ENCODE results near the gene IQCM. TPM values are rescaled to one million over a fixed set of nuclear protein-coding genes. Genes with fewer than 3 reads are reported as not detected.

The IQCM gene
- total RNA-seq, 2 experiments from 2014 or later: not detected

- Mint-ChIP-seq H3K27ac (no peak overlapping the region), H3K4me1 (no peaks in the 10 kb centered on the region), H3K9me3 (ENCODE audit: low read depth) (peaks cover 8% of the 10 kb centered on the region), H3K27me3 (no peaks in the 10 kb centered on the region), H3K4me3 (no peak overlapping the region), H3K36me3 (ENCODE audit: low read depth) (no peaks in the 10 kb centered on the region)
- intact Hi-C loops (cut with DNase I, micrococcal nuclease): no loop called here
- ATAC-seq: no peak
- POLR2A ChIA-PET: no interaction called here
- DNase-seq: no peak
- CTCF ChIA-PET: no interaction called here
Measured at GRCh38 chr4:149605601-149606378, 209.9 kb downstream of the IQCM start.

- ChIA-PET CTCF (no interaction called here), POLR2A (no interaction called here)
- H3K4me3 Mint-ChIP-seq: no peak overlapping the region
- no peaks in the 10 kb centered on the region for H3K4me1 Mint-ChIP-seq
- no peak overlapping the region for H3K27ac Mint-ChIP-seq
- H3K9me3 Mint-ChIP-seq (ENCODE audit: low read depth): peaks cover 5% of the 10 kb centered on the region
- DNase-seq (no peak), ATAC-seq (no peak)
- no peaks in the 10 kb centered on the region for H3K36me3 Mint-ChIP-seq (ENCODE audit: low read depth)
- intact Hi-C loops (cut with DNase I, micrococcal nuclease): no loop called here
- no peaks in the 10 kb centered on the region for H3K27me3 Mint-ChIP-seq
Measured at GRCh38 chr4:149604827-149605226, 210.8 kb downstream of the IQCM start.

- Mint-ChIP-seq H3K27ac (no peak overlapping the region), H3K36me3 (ENCODE audit: low read depth) (no peaks in the 10 kb centered on the region), H3K4me3 (no peak overlapping the region), H3K4me1 (no peaks in the 10 kb centered on the region), H3K27me3 (no peaks in the 10 kb centered on the region), H3K9me3 (ENCODE audit: low read depth) (peaks cover 1% of the 10 kb centered on the region)
- ATAC-seq (no peak), DNase-seq (no peak)
- intact Hi-C loops (cut with DNase I, micrococcal nuclease): no loop called here
- CTCF ChIA-PET: no interaction called here
- POLR2A ChIA-PET: no interaction called here
Measured at GRCh38 chr4:149595500-149595899, 220.1 kb downstream of the IQCM start.

GRCh38 chr4:149589826-149590225 lies 225.8 kb downstream of the IQCM start:
- Mint-ChIP-seq H3K36me3 (ENCODE audit: low read depth) (no peaks in the 10 kb centered on the region), H3K27me3 (no peaks in the 10 kb centered on the region), H3K27ac (no peak overlapping the region), H3K9me3 (ENCODE audit: low read depth) (peaks cover 3% of the 10 kb centered on the region), H3K4me1 (no peaks in the 10 kb centered on the region), H3K4me3 (no peak overlapping the region)
- no peak for ATAC-seq
- ChIA-PET POLR2A (no interaction called here), CTCF (no interaction called here)
- DNase-seq: no peak
- intact Hi-C loops (cut with DNase I, micrococcal nuclease): no loop called here

DNA sequence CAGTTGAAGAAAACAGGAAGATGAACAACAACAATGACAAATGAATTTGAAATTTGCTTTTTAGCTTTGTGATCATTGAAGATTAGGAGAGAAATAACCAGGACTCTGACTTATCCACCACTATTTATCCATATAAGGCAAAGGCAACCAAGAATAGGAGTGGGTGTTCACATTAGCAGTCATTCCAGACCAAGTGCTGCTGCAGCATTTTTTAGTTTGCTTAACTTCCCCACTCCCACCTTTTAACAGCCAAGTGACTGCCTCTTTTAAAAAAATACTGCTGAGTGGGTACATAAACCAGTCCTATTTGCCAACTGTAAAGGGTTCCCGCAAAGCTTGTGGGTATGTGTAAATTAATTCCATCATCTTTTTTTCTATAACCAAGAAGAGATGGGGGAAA lies 230.9 kb downstream of the IQCM start:
- intact Hi-C loops (cut with DNase I, micrococcal nuclease): no loop called here
- H3K36me3 Mint-ChIP-seq (ENCODE audit: low read depth): no peaks in the 10 kb centered on the region

GRCh38 chr4:149574971-149575370 lies 240.7 kb downstream of the IQCM start:
- H3K9me3 Mint-ChIP-seq (ENCODE audit: low read depth): peaks cover 3% of the 10 kb centered on the region
- no peak for DNase-seq
- CTCF ChIA-PET: no interaction called here

More for the DNA sequence above, 230.9 kb downstream of the IQCM start:
- Mint-ChIP-seq H3K27me3 (no peaks in the 10 kb centered on the region), H3K4me1 (no peaks in the 10 kb centered on the region), H3K4me3 (no peak overlapping the region), H3K27ac (no peak overlapping the region), H3K9me3 (ENCODE audit: low read depth) (no peaks in the 10 kb centered on the region)
- DNase-seq (no peak), ATAC-seq (no peak)
- POLR2A ChIA-PET: no interaction called here
- CTCF ChIA-PET: interaction anchor here (0.6 kb wide), 1 partner anchor 934 kb away, joined by 3 read pairs; no protein-coding TSS in a partner anchor

GRCh38 chr4:149572716-149573115 lies 242.9 kb downstream of the IQCM start:
- Mint-ChIP-seq H3K9me3 (ENCODE audit: low read depth) (no peaks in the 10 kb centered on the region), H3K4me1 (no peaks in the 10 kb centered on the region), H3K27ac (no peak overlapping the region), H3K27me3 (no peaks in the 10 kb centered on the region), H3K36me3 (ENCODE audit: low read depth) (no peaks in the 10 kb centered on the region), H3K4me3 (no peak overlapping the region)
- ATAC-seq (no peak), DNase-seq (no peak)
- CTCF ChIA-PET: no interaction called here
- POLR2A ChIA-PET: no interaction called here
- intact Hi-C loops (cut with DNase I, micrococcal nuclease): no loop called here

More at GRCh38 chr4:149574971-149575370, 240.7 kb downstream of the IQCM start:
- no peak overlapping the region for H3K4me3 Mint-ChIP-seq
- H3K27ac Mint-ChIP-seq: no peak overlapping the region
- no peaks in the 10 kb centered on the region for H3K27me3 Mint-ChIP-seq
- no peak for ATAC-seq
- POLR2A ChIA-PET: no interaction called here
- intact Hi-C loops (cut with DNase I, micrococcal nuclease): no loop called here
- H3K4me1 Mint-ChIP-seq: no peaks in the 10 kb centered on the region
- H3K36me3 Mint-ChIP-seq (ENCODE audit: low read depth): no peaks in the 10 kb centered on the region

DNA sequence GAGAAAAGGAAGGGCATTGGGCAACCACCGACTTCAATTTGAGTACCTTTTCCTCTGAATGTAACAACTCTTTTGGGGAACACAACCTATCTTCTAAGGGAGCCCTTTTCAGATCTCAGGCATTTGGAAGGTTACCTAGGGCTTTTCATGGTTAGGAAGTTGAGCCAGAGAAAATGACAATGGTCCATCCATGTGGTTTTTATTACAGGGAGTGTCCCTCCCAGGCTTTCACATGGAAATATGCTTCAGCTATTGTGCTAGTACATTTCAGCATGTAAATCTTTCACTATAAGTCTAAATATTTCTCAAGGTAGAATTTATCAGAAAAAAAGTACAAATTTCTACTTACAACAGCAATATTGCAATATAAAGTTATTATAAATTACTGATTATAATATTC lies 259.8 kb downstream of the IQCM start:
- ATAC-seq (no peak), DNase-seq (no peak)
- H3K27ac Mint-ChIP-seq: no peak overlapping the region
- H3K4me1 Mint-ChIP-seq: no peaks in the 10 kb centered on the region
- intact Hi-C loops (cut with DNase I, micrococcal nuclease): no loop called here
- no peaks in the 10 kb centered on the region for H3K36me3 Mint-ChIP-seq (ENCODE audit: low read depth)
- no peaks in the 10 kb centered on the region for H3K9me3 Mint-ChIP-seq (ENCODE audit: low read depth)
- no peak overlapping the region for H3K4me3 Mint-ChIP-seq
- H3K27me3 Mint-ChIP-seq: no peaks in the 10 kb centered on the region
- CTCF ChIA-PET: no interaction called here
- POLR2A ChIA-PET: no interaction called here

DNA sequence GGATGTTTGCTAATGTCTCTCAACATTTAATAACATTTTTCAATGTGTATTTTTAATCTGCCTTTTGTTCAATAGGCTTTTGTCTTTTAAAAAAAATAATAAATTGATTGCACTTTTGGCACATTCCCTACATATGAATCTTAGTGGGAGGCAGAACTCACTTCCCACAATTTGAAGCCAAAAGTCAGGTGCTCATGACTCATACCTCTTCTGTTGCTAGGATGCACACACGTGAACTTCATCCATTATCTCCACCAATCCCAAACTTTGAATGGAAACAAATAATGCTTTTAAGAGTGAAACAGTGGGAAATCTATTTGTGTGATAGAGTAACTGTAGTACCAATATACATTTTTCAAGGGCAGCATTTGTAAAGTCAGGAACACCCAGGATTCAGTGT lies 260.5 kb downstream of the IQCM start:
- Mint-ChIP-seq H3K9me3 (ENCODE audit: low read depth) (no peaks in the 10 kb centered on the region), H3K36me3 (ENCODE audit: low read depth) (no peaks in the 10 kb centered on the region), H3K27ac (no peak overlapping the region), H3K27me3 (no peaks in the 10 kb centered on the region), H3K4me3 (no peak overlapping the region), H3K4me1 (no peaks in the 10 kb centered on the region)
- no peak for DNase-seq
- no peak for ATAC-seq
- CTCF ChIA-PET: no interaction called here
- POLR2A ChIA-PET: no interaction called here
- intact Hi-C loops (cut with DNase I, micrococcal nuclease): no loop called here

DNA sequence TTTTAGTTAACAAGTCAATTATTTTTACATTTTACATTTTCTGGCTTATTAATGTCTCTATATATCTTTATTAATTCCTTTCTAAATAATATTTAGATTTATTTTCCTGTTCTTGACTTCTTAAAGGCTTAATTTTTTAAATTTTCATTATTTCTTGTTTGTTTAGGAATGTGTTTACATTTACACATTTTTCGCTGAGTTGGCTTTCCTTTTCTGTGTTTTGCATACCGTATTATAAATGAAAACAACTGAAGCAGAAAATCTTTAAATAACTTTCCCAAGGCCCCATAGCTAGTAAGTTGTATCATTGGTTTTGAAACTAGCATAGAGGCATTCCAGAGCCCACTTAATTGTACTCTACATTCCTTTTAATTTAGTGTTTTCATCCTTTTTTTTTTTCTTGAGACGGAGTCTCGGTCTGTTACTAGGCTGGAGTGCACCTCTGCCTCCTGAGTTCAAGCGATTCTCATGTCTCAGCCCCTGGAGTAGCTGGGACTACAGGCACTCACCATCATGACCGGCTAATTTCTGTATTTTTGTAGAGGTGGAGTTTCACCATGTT lies 261.6 kb downstream of the IQCM start:
- no peak for DNase-seq
- intact Hi-C loops (cut with DNase I, micrococcal nuclease): no loop called here
- Mint-ChIP-seq H3K36me3 (ENCODE audit: low read depth) (no peaks in the 10 kb centered on the region), H3K9me3 (ENCODE audit: low read depth) (no peaks in the 10 kb centered on the region), H3K27me3 (no peaks in the 10 kb centered on the region), H3K4me3 (no peak overlapping the region), H3K27ac (no peak overlapping the region), H3K4me1 (no peaks in the 10 kb centered on the region)
- no peak for ATAC-seq
- ChIA-PET CTCF (no interaction called here), POLR2A (no interaction called here)

DNA sequence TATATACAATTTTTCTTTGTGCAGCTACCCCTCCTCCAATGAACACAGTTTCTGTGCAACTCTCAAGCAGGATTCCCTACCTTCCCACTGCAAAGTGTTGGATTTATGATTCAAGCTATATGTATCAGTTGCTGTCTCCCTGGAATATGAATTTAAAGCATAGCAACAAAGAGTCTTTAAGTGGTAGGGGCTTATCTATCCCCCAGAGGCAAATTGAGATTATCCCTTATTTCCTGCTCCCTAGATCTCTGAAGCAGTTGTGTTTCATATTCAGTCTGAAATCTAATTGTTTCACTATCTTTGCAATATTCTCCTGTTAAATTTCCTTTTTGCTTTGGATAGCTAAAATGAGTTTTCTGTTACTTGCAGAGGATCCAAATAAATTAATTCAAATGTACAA lies 263.0 kb downstream of the IQCM start:
- Mint-ChIP-seq H3K9me3 (ENCODE audit: low read depth) (no peaks in the 10 kb centered on the region), H3K27ac (no peak overlapping the region), H3K27me3 (no peaks in the 10 kb centered on the region), H3K4me1 (no peaks in the 10 kb centered on the region), H3K4me3 (no peak overlapping the region), H3K36me3 (ENCODE audit: low read depth) (no peaks in the 10 kb centered on the region)
- ChIA-PET CTCF (no interaction called here), POLR2A (no interaction called here)
- no peak for ATAC-seq
- DNase-seq: no peak
- intact Hi-C loops (cut with DNase I, micrococcal nuclease): no loop called here

DNA sequence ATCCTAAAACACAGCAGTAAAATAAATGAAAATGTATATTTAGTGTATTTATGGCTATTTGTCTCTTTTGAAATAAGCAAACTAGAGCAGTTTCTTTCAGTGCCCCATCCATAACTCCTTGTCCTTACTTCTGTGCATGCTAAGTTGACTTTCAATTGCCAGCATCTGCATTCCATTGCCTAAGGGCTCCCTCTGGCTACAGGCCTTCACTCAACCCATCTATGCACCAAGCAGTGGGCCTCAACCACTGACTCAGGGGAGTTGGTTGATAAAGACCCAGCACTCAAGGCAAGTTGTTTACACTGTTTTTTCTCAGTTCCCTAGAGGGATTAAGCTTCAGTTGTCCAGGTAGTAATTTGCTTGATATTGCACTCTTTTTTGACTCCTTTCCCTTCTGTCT lies 265.7 kb downstream of the IQCM start:
- CTCF ChIA-PET: no interaction called here

More for the DNA sequence above, 265.7 kb downstream of the IQCM start:
- Mint-ChIP-seq H3K4me1 (no peaks in the 10 kb centered on the region), H3K4me3 (no peak overlapping the region), H3K36me3 (ENCODE audit: low read depth) (no peaks in the 10 kb centered on the region), H3K27ac (no peak overlapping the region), H3K9me3 (ENCODE audit: low read depth) (peaks cover 3% of the 10 kb centered on the region), H3K27me3 (no peaks in the 10 kb centered on the region)
- no peak for DNase-seq
- POLR2A ChIA-PET: no interaction called here
- no peak for ATAC-seq
- intact Hi-C loops (cut with DNase I, micrococcal nuclease): no loop called here

All from activated CD4-positive, alpha-beta T cell treated with anti-CD3 and anti-CD28 coated beads for 36 hours (primary cell).